HCT116 (cell line): ENCODE results near the gene ISCA1. TPM values are rescaled to one million over a fixed set of nuclear protein-coding genes. Genes with fewer than 3 reads are reported as not detected.

Experiments used
- ATAC-seq: fragments of 200-7000 bp; cut with Tn5 transposase; 2 replicates; pipeline ENCODE4 v1.9.1; 2020; ENCODE audit warnings: mild to moderate bottlenecking, moderate library complexity
- BruUV-seq: library from RNA; stranded (reverse); fragments of 400-500 nt; replicated peaks from 2 replicates; lab custom pipeline; 2021; lab: Mats Ljungman, UMichigan
- CTCF ChIA-PET: fragments of 300-600 bp; sonication (Branson Sonifier 250); formaldehyde crosslinking; loops from one replicate; lab custom pipeline; 2021; ENCODE audit warnings: antibody characterized with exemption; lab: Charles Lee
- POLR2A ChIA-PET: fragments of 300-600, 350-600 bp; sonication (Branson Sonifier 250); formaldehyde crosslinking; loops from one replicate; lab custom pipeline; 2021; ENCODE audit warnings: antibody characterized with exemption; lab: Charles Lee
- RAD21 ChIA-PET, 2 experiments: fragments of 300-600 bp; sonication (Branson Sonifier 250); formaldehyde crosslinking; loops; one replicate each; lab custom pipeline; 2023; ENCODE audit warnings: low total read pairs in 2 of 2; ENCODE audit not compliant: uncharacterized antibody in 2 of 2, unreplicated experiment in 2 of 2, low non-redundant PET in 1 of 2; lab: Charles Lee
- DNase-seq: peaks from one replicate; pipeline ENCODE4 v3.0.0-alpha.2; 2010; ENCODE audit warnings: low read depth, low spot score
- H2AFZ ChIP-seq: fragments of 200-600 bp; shearing (Covaris generic), sonication (generic); 2 replicates; pipeline ENCODE4 v1.6.1; 2017; ENCODE audit warnings: low read depth, mixed run types, mixed read lengths, antibody characterized with exemption, low read length; ENCODE audit not compliant: poor library complexity, severe bottlenecking
- H3K27ac ChIP-seq: 2 replicates; pipeline ENCODE4 v1.5.1; 2012; ENCODE audit warnings: low read depth, low read length
- H3K27me3 ChIP-seq: fragments of 200-600 bp; sonication (generic); 2 replicates; pipeline ENCODE4 v1.6.1; 2016; ENCODE audit warnings: mixed run types, low read length, mixed read lengths; ENCODE audit not compliant: insufficient read depth
- H3K36me3 ChIP-seq, 2 experiments: fragments of 200-500 bp in 1 of 2; fragments of 200-600 bp in 1 of 2; sonication (Bioruptor generic) in 1 of 2; sonication (generic) in 1 of 2; 2 replicates each; pipeline versions ENCODE4 v1.5.1 to v1.6.1; 2014 to 2016; ENCODE audit warnings: low read length in 2 of 2, inconsistent platforms in 1 of 2, mixed read lengths in 1 of 2, mixed run types in 1 of 2; ENCODE audit not compliant: insufficient read depth in 2 of 2, control insufficient read depth in 1 of 2
- H3K4me1 ChIP-seq, 2 experiments: fragments of 200-600 bp in 1 of 2; sonication (generic) in 1 of 2; 2 replicates each; pipeline versions ENCODE4 v1.5.1 to v1.6.1; 2012 to 2017; ENCODE audit warnings: low read length in 2 of 2, inconsistent platforms in 1 of 2, mild to moderate bottlenecking in 1 of 2, mixed read lengths in 1 of 2, mixed run types in 1 of 2, moderate library complexity in 1 of 2; ENCODE audit not compliant: insufficient read depth in 2 of 2, control insufficient read depth in 1 of 2
- H3K4me2 ChIP-seq: fragments of 200-600 bp; sonication (generic); 2 replicates; pipeline ENCODE4 v1.6.1; 2017; ENCODE audit warnings: mixed run types, low read length, mixed read lengths
- H3K4me3 ChIP-seq, 2 experiments: fragments of 200-600 bp in 1 of 2; sonication (generic) in 1 of 2; replicated peaks in 1 of 2; 2 replicates each; pipeline ENCODE4 v1.5.1; 2011 to 2016; ENCODE audit warnings: low read length in 2 of 2, control low read depth in 1 of 2, low read depth in 1 of 2, mild to moderate bottlenecking in 1 of 2, mixed read lengths in 1 of 2, mixed run types in 1 of 2
- H3K79me2 ChIP-seq: fragments of 200-600 bp; sonication (generic); 2 replicates; pipeline ENCODE4 v1.6.1; 2017; ENCODE audit warnings: mild to moderate bottlenecking, mixed run types, low read length, moderate library complexity, mixed read lengths; ENCODE audit not compliant: insufficient read depth
- H3K9ac ChIP-seq: fragments of 200-600 bp; sonication (generic); 2 replicates; pipeline ENCODE4 v1.6.1; 2016; ENCODE audit warnings: low read length, mixed read lengths
- H3K9me2 ChIP-seq: fragments of 200-600 bp; sonication (generic), shearing (Covaris generic); 2 replicates; pipeline ENCODE4 v1.6.1; 2017; ENCODE audit warnings: mixed run types, mild to moderate bottlenecking, moderate library complexity; ENCODE audit not compliant: insufficient read depth
- H3K9me3 ChIP-seq, 2 experiments: fragments of 200-500 bp in 1 of 2; fragments of 200-600 bp in 1 of 2; sonication (Bioruptor generic) in 1 of 2; sonication (generic) in 1 of 2; 2 replicates each; pipeline ENCODE4 v1.6.1; 2014 to 2017; ENCODE audit warnings: low read length in 2 of 2, mixed read lengths in 2 of 2, inconsistent platforms in 1 of 2, low read depth in 1 of 2, mild to moderate bottlenecking in 1 of 2, mixed run types in 1 of 2, moderate library complexity in 1 of 2; ENCODE audit not compliant: control insufficient read depth in 1 of 2, insufficient read depth in 1 of 2
- H4K20me1 ChIP-seq: fragments of 200-600 bp; sonication (generic), shearing (Covaris generic); 2 replicates; pipeline ENCODE4 v1.6.1; 2017; ENCODE audit warnings: mixed run types, mild to moderate bottlenecking, moderate library complexity; ENCODE audit not compliant: insufficient read depth
- ATF3 ChIP-seq: IDR thresholded peaks from 2 replicates; pipeline ENCODE4 v1.6.1; 2012
- CEBPB ChIP-seq: IDR thresholded peaks from 2 replicates; pipeline ENCODE4 v1.6.1; 2012; ENCODE audit warnings: low read depth
- CTCF ChIP-seq, 3 experiments: fragments of 200-600 bp in 1 of 3; sonication (generic) in 1 of 3; IDR thresholded peaks in 2 of 3; conservative IDR thresholded peaks in 1 of 3; 2 replicates each; pipeline ENCODE4 v1.5.1; 2012 to 2017; ENCODE audit warnings: low read depth in 2 of 3, low read length in 2 of 3, antibody characterized with exemption in 1 of 3, borderline replicate concordance in 1 of 3, control low read depth in 1 of 3, mild to moderate bottlenecking in 1 of 3, mixed read lengths in 1 of 3, mixed run types in 1 of 3, moderate library complexity in 1 of 3; ENCODE audit not compliant: insufficient read depth in 1 of 3
- EZH2 ChIP-seq: fragments of 200-600 bp; sonication (generic); IDR thresholded peaks from 2 replicates; pipeline ENCODE4 v1.6.1; 2017; ENCODE audit warnings: antibody characterized with exemption, mixed run types
- EZH2phosphoT487 ChIP-seq: fragments of 200-600 bp; IDR thresholded peaks from 2 replicates; pipeline ENCODE4 v1.6.1; 2018; ENCODE audit warnings: antibody characterized with exemption, borderline replicate concordance
- JUND ChIP-seq: IDR thresholded peaks from 2 replicates; pipeline ENCODE4 v1.6.1; 2012
- MAX ChIP-seq: IDR thresholded peaks from 2 replicates; pipeline ENCODE4 v1.6.1; 2012
- RAD21 ChIP-seq: IDR thresholded peaks from 2 replicates; pipeline ENCODE4 v1.6.1; 2012; ENCODE audit warnings: low read depth, mild to moderate bottlenecking
- SIN3A ChIP-seq: IDR thresholded peaks from 2 replicates; pipeline ENCODE4 v1.6.1; 2012; ENCODE audit warnings: low read depth
- TCF7L2 ChIP-seq: IDR thresholded peaks from 2 replicates; pipeline ENCODE4 v1.7.0; 2011; ENCODE audit warnings: borderline replicate concordance, inconsistent platforms; ENCODE audit not compliant: insufficient read depth, insufficient read length; ENCODE audit errors: extremely low read depth
- YY1 ChIP-seq: IDR thresholded peaks from 2 replicates; pipeline ENCODE4 v1.6.1; 2011; ENCODE audit warnings: low read length, low read depth, moderate library complexity, mild to moderate bottlenecking; ENCODE audit not compliant: insufficient replicate concordance; ENCODE audit errors: extremely low read depth
- intact Hi-C: fragments of 100-400 bp; cut with micrococcal nuclease; formaldehyde crosslinking; loops from 2 replicates; pipeline ENCODE4 v1.10.0; 2022
- total RNA-seq: library from RNA; stranded (reverse); gene quantifications from one replicate; pipeline ENCODE4 v1.2.1, GENCODE V29; 2021; ENCODE audit not compliant: unreplicated experiment

ISCA1 gene
- total RNA-seq, 1 experiment from 2014 or later = 25.7 TPM

GRCh38 chr9:86238861-86239770, 43.2 kb downstream of the ISCA1 start:
- no peaks in the 10 kb centered on the region for H4K20me1 ChIP-seq
- H2AFZ ChIP-seq = no peak overlapping the region
- H3K4me2 ChIP-seq = no peak overlapping the region
- DNase-seq (no peak), ATAC-seq (0 out of 2 replicates have a peak, but pooled peaks have one; percentile 44)
- no peak overlapping the region for H3K4me3 ChIP-seq
- H3K9ac ChIP-seq = no peak overlapping the region
- H3K9me2 ChIP-seq = no peaks in the 10 kb centered on the region
- BruUV-seq = no TSS peak
- ChIA-PET POLR2A (no interaction called here), CTCF (interaction anchor here (0.6 to 1.9 kb wide), 5 partner anchors 37 to 196 kb away, joined by 3 to 8 read pairs (median 3); no protein-coding TSS in a partner anchor), RAD21 (interaction anchor here in 1 of 2 experiments (0.7 kb wide), 1 partner anchor 243 kb away, joined by 3 read pairs; no protein-coding TSS in a partner anchor)
- TF ChIP-seq EZH2phosphoT487 (no peak), CEBPB (no peak), CTCF (IDR thresholded peaks at IDR 0.05 in 2 of 3, conservative IDR thresholded peaks at IDR 0.05 in 1 of 3; ENCODE audit: borderline replicate concordance in 1 of 3, insufficient read depth in 1 of 3, low read depth in 2 of 3, low read length in 2 of 3) (peak in 2 of 3 experiments; percentile 13 to 35; a peak in 1 of 6 replicates), RAD21 (peak; percentile 51)
- H3K79me2 ChIP-seq = no peaks in the 10 kb centered on the region
- H3K4me1 ChIP-seq = no peaks in the 10 kb centered on the region
- H3K9me3 ChIP-seq = no peaks in the 10 kb centered on the region
- H3K27ac ChIP-seq = no peak overlapping the region
- intact Hi-C loops = loop anchor here (1.0 kb wide), 1 partner anchor 204 kb away; no protein-coding TSS in a partner anchor
- no peaks in the 10 kb centered on the region for H3K27me3 ChIP-seq
- H3K36me3 ChIP-seq = no peaks in the 10 kb centered on the region

GRCh38 chr9:86230858-86231257, 51.5 kb downstream of the ISCA1 start:
- Histone ChIP-seq H3K4me3 (no peak overlapping the region), H3K9ac (no peak overlapping the region), H3K27me3 (no peaks in the 10 kb centered on the region), H3K79me2 (no peaks in the 10 kb centered on the region), H3K4me1 (no peaks in the 10 kb centered on the region), H3K4me2 (no peak overlapping the region), H4K20me1 (no peaks in the 10 kb centered on the region), H3K9me2 (no peaks in the 10 kb centered on the region), H3K9me3 (no peaks in the 10 kb centered on the region), H2AFZ (no peak overlapping the region), H3K36me3 (no peaks in the 10 kb centered on the region), H3K27ac (no peak overlapping the region)
- CTCF ChIA-PET = interaction anchor here (0.7 kb wide), 1 partner anchor 29 kb away, joined by 3 read pairs; no protein-coding TSS in a partner anchor
- BruUV-seq = no TSS peak
- no peak for DNase-seq
- ATAC-seq = no peak
- intact Hi-C loops = no loop called here
- RAD21 ChIA-PET = no interaction called here
- POLR2A ChIA-PET = no interaction called here
- no peak for TF ChIP-seq TCF7L2
- no peak for TF ChIP-seq JUND
- TF ChIP-seq SIN3A = no peak
- TF ChIP-seq RAD21 = no peak
- TF ChIP-seq MAX = no peak
- TF ChIP-seq ATF3 = no peak
- no peak for TF ChIP-seq EZH2
- no peak for TF ChIP-seq YY1
